HT1080 (cell line): ENCODE data around the gene EIF1B. TPM values are rescaled to one million over a fixed set of nuclear protein-coding genes. Genes with fewer than 3 reads are reported as not detected.

ENCODE experiments used
- DNase-seq: peaks from one replicate; pipeline ENCODE4 v3.0.0-alpha.2; 2015; ENCODE audit warnings: low read depth
- total RNA-seq: library from RNA; depleted of rRNA; stranded (reverse); fragments of >200 nt; shearing (Covaris generic); gene quantifications from 2 replicates; pipeline ENCODE4 v1.2.3, GENCODE V29; 2014; rRNA removed

EIF1B gene
- total RNA-seq, 1 experiment from 2014 or later, result 25.7 TPM

GRCh38 chr3:40340541-40341170 is 31.1 kb downstream of the EIF1B start:
- DNase-seq, result no peak

- DNase-seq, result no peak
Measured at GRCh38 chr3:40341671-40342070, 32.2 kb downstream of the EIF1B start.

- DNase-seq, result no peak
Measured at GRCh38 chr3:40350529-40350928, 41.0 kb downstream of the EIF1B start.

GRCh38 chr3:40355410-40355809 is 45.9 kb downstream of the EIF1B start:
- no peak for DNase-seq

- no peak for DNase-seq
Measured at GRCh38 chr3:40358454-40358853, 48.9 kb downstream of the EIF1B start.

Other genes starting within 250 kb of the EIF1B start
- gene ENTPD3, start 77.5 kb downstream of the EIF1B start, total RNA-seq, result not detected in 2 replicates
- 916 and 971 TPM in 2 replicates for gene RPL14, start 147.6 kb downstream of the EIF1B start, total RNA-seq
- 6.3 and 9.0 TPM in 2 replicates for gene ZNF619, start 167.4 kb downstream of the EIF1B start, total RNA-seq
- gene ZNF620, start 196.3 kb downstream of the EIF1B start, total RNA-seq, result 2.6 and 4.4 TPM in 2 replicates
- gene ZNF621, start 215.3 kb downstream of the EIF1B start, total RNA-seq, result 8.3 and 9.2 TPM in 2 replicates